ENCODE measurements around the gene CDC40. TPM values are rescaled to one million over a fixed set of nuclear protein-coding genes. Genes with fewer than 3 reads are reported as not detected.

The CDC40 gene
- total RNA-seq, 4 donors from 2014 or later = 12.3 to 18.6 (median 16.3) TPM

DNA sequence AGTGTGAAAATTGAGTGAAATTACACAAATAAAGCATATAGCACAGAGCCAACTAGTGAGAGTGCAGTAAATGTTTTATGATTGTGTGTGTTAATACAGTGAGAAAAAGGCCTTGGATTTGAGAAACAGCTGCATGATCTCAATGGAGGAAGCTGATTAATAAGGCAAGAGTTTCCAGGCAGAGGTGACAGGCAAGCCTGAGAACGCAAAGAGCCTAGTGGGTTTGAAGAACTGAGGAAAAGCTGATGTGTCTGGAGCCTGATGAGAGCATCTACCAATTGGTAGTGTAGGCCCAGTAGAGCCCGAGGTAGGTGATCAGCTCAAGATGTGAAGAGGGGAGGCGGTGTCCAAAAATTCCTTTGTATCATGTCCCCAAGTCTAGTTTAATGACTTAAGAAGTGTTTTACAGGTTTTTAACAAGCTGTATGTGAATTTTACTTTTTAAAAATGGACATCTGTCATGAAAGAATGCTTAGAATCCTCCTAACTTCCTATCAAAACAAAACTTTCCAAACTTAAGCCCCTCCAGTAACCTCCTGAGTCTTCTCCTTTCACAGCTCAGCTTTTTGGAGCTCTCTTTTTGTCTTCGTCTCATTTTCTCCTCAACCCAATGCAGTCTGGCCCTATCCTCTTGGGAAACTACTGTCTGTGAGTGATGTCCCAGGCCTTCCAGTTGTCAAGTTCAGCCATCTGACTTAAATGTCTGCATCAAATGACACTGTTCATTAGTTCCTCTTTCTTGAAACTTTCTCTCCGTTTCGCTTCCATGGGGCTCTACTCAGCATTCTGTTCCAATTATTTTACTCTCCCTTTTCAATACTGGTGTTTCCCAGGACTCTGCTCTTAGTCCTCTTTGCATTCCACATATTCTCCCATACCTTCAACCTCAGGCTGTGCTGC, 1.2 kb downstream of the CDC40 start:
- no peak for DNase-seq (ENCODE audit: low spot score in 2 of 2)
- H3K4me1 ChIP-seq = peaks cover 47% of the 10 kb centered on the region
- TF ChIP-seq, protein P1, sequence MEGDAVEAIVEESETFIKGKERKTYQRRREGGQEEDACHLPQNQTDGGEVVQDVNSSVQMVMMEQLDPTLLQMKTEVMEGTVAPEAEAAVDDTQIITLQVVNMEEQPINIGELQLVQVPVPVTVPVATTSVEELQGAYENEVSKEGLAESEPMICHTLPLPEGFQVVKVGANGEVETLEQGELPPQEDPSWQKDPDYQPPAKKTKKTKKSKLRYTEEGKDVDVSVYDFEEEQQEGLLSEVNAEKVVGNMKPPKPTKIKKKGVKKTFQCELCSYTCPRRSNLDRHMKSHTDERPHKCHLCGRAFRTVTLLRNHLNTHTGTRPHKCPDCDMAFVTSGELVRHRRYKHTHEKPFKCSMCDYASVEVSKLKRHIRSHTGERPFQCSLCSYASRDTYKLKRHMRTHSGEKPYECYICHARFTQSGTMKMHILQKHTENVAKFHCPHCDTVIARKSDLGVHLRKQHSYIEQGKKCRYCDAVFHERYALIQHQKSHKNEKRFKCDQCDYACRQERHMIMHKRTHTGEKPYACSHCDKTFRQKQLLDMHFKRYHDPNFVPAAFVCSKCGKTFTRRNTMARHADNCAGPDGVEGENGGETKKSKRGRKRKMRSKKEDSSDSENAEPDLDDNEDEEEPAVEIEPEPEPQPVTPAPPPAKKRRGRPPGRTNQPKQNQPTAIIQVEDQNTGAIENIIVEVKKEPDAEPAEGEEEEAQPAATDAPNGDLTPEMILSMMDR (IDR thresholded peaks at IDR 0.05) = no peak
- TF ChIP-seq POLR2AphosphoS5 (IDR thresholded peaks at IDR 0.05) = no peak
- TF ChIP-seq EP300 (IDR thresholded peaks at IDR 0.05) = no peak
- TF ChIP-seq POLR2A (IDR thresholded peaks at IDR 0.05) = no peak
- peak overlapping the region; percentile 72 for H3K4me3 ChIP-seq
- WGBS = 43% methylated on average over 6 of the region's 6 CpGs
- no peak overlapping the region for H3K27ac ChIP-seq
- H3K36me3 ChIP-seq = no peaks in the 10 kb centered on the region
- H3K27me3 ChIP-seq = no peaks in the 10 kb centered on the region
- H3K9me3 ChIP-seq = no peaks in the 10 kb centered on the region

DNA sequence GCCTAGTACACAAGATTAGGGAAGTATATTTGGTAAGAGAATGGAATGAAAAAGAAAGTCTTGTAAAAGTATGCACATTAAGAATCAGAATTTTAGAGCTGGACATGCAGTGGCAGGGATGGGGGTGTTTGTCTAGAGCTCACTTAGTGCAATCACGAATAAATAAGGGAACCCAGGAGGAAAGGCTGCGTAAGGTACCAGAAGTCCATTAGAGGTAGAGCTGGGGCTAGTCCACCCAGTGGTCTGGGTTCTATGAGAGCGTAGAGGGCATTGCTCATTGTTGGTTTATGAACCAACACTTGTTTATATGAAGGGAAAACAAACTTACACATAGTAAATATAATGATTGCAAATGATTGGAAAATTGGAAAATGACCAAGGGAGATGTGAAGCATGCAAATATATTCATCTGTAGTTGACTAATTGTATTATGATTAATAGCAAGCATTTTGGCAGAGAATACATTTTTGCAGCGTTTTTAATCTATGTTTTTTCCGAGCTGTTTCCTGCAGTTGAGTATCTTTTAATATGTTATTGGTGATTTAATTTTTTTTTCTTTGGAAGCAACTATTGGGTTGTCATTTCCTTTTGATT, 3.2 kb downstream of the CDC40 start:
- no peak overlapping the region for H3K27ac ChIP-seq
- no peak overlapping the region for H3K4me3 ChIP-seq
- 55% methylated on average over 5 of the region's 5 CpGs for whole genome bisulfite sequencing
- H3K36me3 ChIP-seq = no peaks in the 10 kb centered on the region
- DNase-seq (ENCODE audit: low spot score in 2 of 2) = no peak
- H3K4me1 ChIP-seq = peaks cover 45% of the 10 kb centered on the region
- TF ChIP-seq POLR2AphosphoS5 (IDR thresholded peaks at IDR 0.05) = no peak
- H3K27me3 ChIP-seq = no peaks in the 10 kb centered on the region
- no peaks in the 10 kb centered on the region for H3K9me3 ChIP-seq

DNA sequence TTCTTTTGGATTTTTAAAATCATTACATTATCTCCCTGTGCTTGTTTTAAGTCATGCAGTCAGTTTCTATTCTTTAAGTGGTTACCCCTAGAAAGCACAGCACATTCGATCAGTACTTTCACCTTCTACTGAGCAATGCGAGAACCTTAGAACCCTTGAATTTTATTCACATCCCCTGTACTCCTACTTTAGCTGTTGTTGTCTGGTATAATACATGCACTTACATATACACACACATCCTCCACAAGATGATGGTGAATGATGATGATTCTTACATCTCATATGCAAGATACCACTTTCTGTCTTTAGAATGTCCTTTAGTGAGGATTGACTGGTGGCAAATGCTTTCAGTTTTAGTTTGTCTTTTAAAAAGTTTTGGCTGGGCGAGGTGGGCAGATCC, 5.7 kb downstream of the CDC40 start:
- DNase-seq (ENCODE audit: low spot score in 2 of 2) = no peak
- 85% methylated on average over 3 of the region's 3 CpGs for WGBS
- Histone ChIP-seq H3K4me3 (no peak overlapping the region), H3K9me3 (no peaks in the 10 kb centered on the region), H3K4me1 (peaks cover 34% of the 10 kb centered on the region), H3K27ac (no peak overlapping the region), H3K36me3 (no peaks in the 10 kb centered on the region), H3K27me3 (no peaks in the 10 kb centered on the region)
- TF ChIP-seq EP300 (IDR thresholded peaks at IDR 0.05) = no peak
- TF ChIP-seq POLR2AphosphoS5 (IDR thresholded peaks at IDR 0.05) = no peak
- TF ChIP-seq, protein P1 (IDR thresholded peaks at IDR 0.05) = no peak
- no peak for TF ChIP-seq POLR2A (IDR thresholded peaks at IDR 0.05)

DNA sequence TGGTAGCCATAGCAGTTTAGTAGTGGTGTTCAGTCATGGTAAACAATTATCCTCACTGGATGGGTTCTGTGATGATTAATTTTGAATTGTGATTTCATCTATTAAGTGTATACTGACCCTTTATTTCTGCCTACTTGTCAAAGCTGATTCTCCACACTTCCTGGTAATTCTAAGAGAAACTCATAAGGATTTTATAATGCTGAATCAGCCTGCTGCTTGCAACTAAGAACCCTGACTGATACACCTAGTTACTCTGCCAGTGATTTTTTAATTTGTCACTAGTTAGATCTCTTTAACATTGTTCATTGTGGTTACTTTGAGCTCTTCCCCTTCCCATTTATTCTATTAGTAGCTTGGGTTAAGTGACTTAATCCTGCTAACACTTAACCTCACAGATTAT, 8.6 kb downstream of the CDC40 start:
- H3K4me3 ChIP-seq = no peak overlapping the region
- peaks cover 4% of the 10 kb centered on the region for H3K36me3 ChIP-seq
- peaks cover 7% of the 10 kb centered on the region for H3K4me1 ChIP-seq
- no peak for TF ChIP-seq EP300 (IDR thresholded peaks at IDR 0.05)
- no peak for TF ChIP-seq POLR2AphosphoS5 (IDR thresholded peaks at IDR 0.05)
- TF ChIP-seq POLR2A (IDR thresholded peaks at IDR 0.05) = no peak
- TF ChIP-seq, protein P1 (IDR thresholded peaks at IDR 0.05) = no peak
- H3K27ac ChIP-seq = no peak overlapping the region
- H3K27me3 ChIP-seq = no peaks in the 10 kb centered on the region
- H3K9me3 ChIP-seq = no peaks in the 10 kb centered on the region
- no peak for DNase-seq (ENCODE audit: low spot score in 2 of 2)

DNA sequence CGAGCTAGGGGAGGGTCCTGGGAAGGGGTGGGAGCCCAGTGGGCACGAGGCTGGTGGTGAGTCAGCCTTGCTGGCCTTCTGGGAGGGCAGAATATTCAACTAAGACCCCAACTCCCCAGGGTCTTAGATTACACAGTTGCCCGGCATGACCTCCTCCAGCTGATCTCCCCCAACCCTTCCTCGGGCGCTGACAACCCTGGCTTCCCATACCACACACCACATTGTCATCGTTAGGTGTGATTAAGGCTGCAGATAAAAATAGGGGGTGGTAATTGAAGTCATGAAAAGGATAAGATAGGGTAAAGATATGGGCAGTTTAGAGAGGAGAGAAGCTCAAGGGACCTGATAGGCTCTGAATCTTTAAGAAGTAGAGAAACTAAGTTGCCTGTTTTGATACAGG, 10.5 kb downstream of the CDC40 start:
- Histone ChIP-seq H3K4me1 (peaks cover 2% of the 10 kb centered on the region), H3K36me3 (peaks cover 9% of the 10 kb centered on the region), H3K9me3 (no peaks in the 10 kb centered on the region), H3K4me3 (no peak overlapping the region), H3K27ac (no peak overlapping the region), H3K27me3 (no peaks in the 10 kb centered on the region)
- no peak for DNase-seq (ENCODE audit: low spot score in 2 of 2)
- WGBS = 92% methylated on average over 6 of the region's 6 CpGs
- TF ChIP-seq POLR2A (IDR thresholded peaks at IDR 0.05) (no peak), POLR2AphosphoS5 (IDR thresholded peaks at IDR 0.05) (no peak), EP300 (IDR thresholded peaks at IDR 0.05) (no peak)
- TF ChIP-seq, protein P1 (IDR thresholded peaks at IDR 0.05) = no peak

All from suprapubic skin (tissue), 4 donors.